ENCODE data around the gene LEP. TPM values are rescaled to one million over a fixed set of nuclear protein-coding genes. Genes with fewer than 3 reads are reported as not detected.

The LEP gene
- polyA plus RNA-seq, 3 donors: 0.12 to 0.13 TPM; not detected in 1

GRCh38 chr7:128203047-128203491 is 38.0 kb upstream of the LEP start:
- Histone ChIP-seq H3K27ac (ENCODE audit: low read depth in 1 of 2, low read length in 2 of 2) (no peak overlapping the region), H3K4me3 (replicated peaks in 1 of 3; ENCODE audit: low read depth in 2 of 3, low read length in 3 of 3) (no peak overlapping the region), H3K4me1 (ENCODE audit: control insufficient read depth in 1 of 2, insufficient read depth in 2 of 2, low read length in 2 of 2) (peaks cover 8% of the 10 kb centered on the region in 2 donors), H3K79me2 (ENCODE audit: insufficient read depth, low read length) (no peaks in the 10 kb centered on the region), H3K36me3 (replicated peaks in 1 of 2; ENCODE audit: control insufficient read depth in 1 of 2, insufficient read depth in 2 of 2, low read length in 2 of 2) (no peaks in the 10 kb centered on the region), H3K4me2 (replicated peaks; ENCODE audit: extremely low read depth, low read length, poor library complexity, severe bottlenecking) (no peak overlapping the region), H4K20me1 (ENCODE audit: insufficient read depth, low read length) (no peaks in the 10 kb centered on the region), H3K27me3 (ENCODE audit: control insufficient read depth in 2 of 2, insufficient read depth in 2 of 2, low read length in 2 of 2) (peaks cover 29 to 42% of the 10 kb centered on the region in 2 donors), H3K9ac (ENCODE audit: insufficient read depth, low read length, poor library complexity, severe bottlenecking) (no peak overlapping the region), H2AFZ (ENCODE audit: insufficient read depth, low read depth, low read length, poor library complexity, severe bottlenecking) (no peak overlapping the region), H3K9me3 (replicated peaks in 1 of 2; ENCODE audit: control insufficient read depth in 1 of 2, insufficient read depth in 1 of 2, low read length in 2 of 2) (peaks cover 0 to 14% of the 10 kb centered on the region in 2 donors)
- WGBS (ENCODE audit: insufficient coverage): 80% methylated on average over 12 of the region's 12 CpGs
- intact Hi-C loops (cut with micrococcal nuclease): no loop called here
- peaks cover 47 to 66% (median 51%) of the 10 kb centered on the region in 3 donors for H3K27me3 Mint-ChIP-seq (ENCODE audit: low read depth in 3 of 3)
- TF ChIP-seq CTCF (IDR thresholded peaks at IDR 0.05): no peak
- H3K27ac Mint-ChIP-seq: no peak overlapping the region
- H3K36me3 Mint-ChIP-seq: peaks cover 0 to 21% of the 10 kb centered on the region in 2 donors
- DNase-seq: no peak
- H3K4me3 Mint-ChIP-seq: peak overlapping the region in 1 of 2 donors; percentile 91
- H3K4me1 Mint-ChIP-seq: peaks cover 13% of the 10 kb centered on the region
- H3K9me3 Mint-ChIP-seq: peaks cover 0 to 20% (median 6%) of the 10 kb centered on the region in 7 donors

- Histone ChIP-seq H3K27me3 (ENCODE audit: control insufficient read depth in 2 of 2, insufficient read depth in 2 of 2, low read length in 2 of 2) (peaks cover 29 to 42% of the 10 kb centered on the region in 2 donors), H3K4me1 (ENCODE audit: control insufficient read depth in 1 of 2, insufficient read depth in 2 of 2, low read length in 2 of 2) (peaks cover 8% of the 10 kb centered on the region in 2 donors), H3K79me2 (ENCODE audit: insufficient read depth, low read length) (no peaks in the 10 kb centered on the region), H3K4me2 (replicated peaks; ENCODE audit: extremely low read depth, low read length, poor library complexity, severe bottlenecking) (no peak overlapping the region), H2AFZ (ENCODE audit: insufficient read depth, low read depth, low read length, poor library complexity, severe bottlenecking) (no peak overlapping the region), H3K36me3 (replicated peaks in 1 of 2; ENCODE audit: control insufficient read depth in 1 of 2, insufficient read depth in 2 of 2, low read length in 2 of 2) (no peaks in the 10 kb centered on the region), H3K9me3 (replicated peaks in 1 of 2; ENCODE audit: control insufficient read depth in 1 of 2, insufficient read depth in 1 of 2, low read length in 2 of 2) (peaks cover 0 to 14% of the 10 kb centered on the region in 2 donors), H4K20me1 (ENCODE audit: insufficient read depth, low read length) (no peaks in the 10 kb centered on the region), H3K27ac (ENCODE audit: low read depth in 1 of 2, low read length in 2 of 2) (no peak overlapping the region), H3K9ac (ENCODE audit: insufficient read depth, low read length, poor library complexity, severe bottlenecking) (no peak overlapping the region), H3K4me3 (replicated peaks in 1 of 3; ENCODE audit: low read depth in 2 of 3, low read length in 3 of 3) (no peak overlapping the region)
- no peak for TF ChIP-seq CTCF (IDR thresholded peaks at IDR 0.05)
- intact Hi-C loops (cut with micrococcal nuclease): no loop called here
- peaks cover 0 to 20% (median 6%) of the 10 kb centered on the region in 7 donors for H3K9me3 Mint-ChIP-seq
- peaks cover 45 to 66% (median 51%) of the 10 kb centered on the region in 3 donors for H3K27me3 Mint-ChIP-seq (ENCODE audit: low read depth in 3 of 3)
- WGBS (ENCODE audit: insufficient coverage): 88% methylated on average over 6 of the region's 8 CpGs
- no peak overlapping the region for H3K27ac Mint-ChIP-seq
- H3K36me3 Mint-ChIP-seq: peaks cover 0 to 21% of the 10 kb centered on the region in 2 donors
- DNase-seq: no peak
- peak overlapping the region in 1 of 2 donors; percentile 27 for H3K4me3 Mint-ChIP-seq
- peaks cover 13% of the 10 kb centered on the region for H3K4me1 Mint-ChIP-seq
These were observed 37.3 kb upstream of the LEP start for GRCh38 chr7:128203710-128204214.
